GM23338 (cell line): ENCODE results near the gene MALRD1. TPM values are rescaled to one million over a fixed set of nuclear protein-coding genes. Genes with fewer than 3 reads are reported as not detected.

Experiments used
- ATAC-seq: fragments of 200-7000 bp; cut with Tn5 transposase; 3 replicates; pipeline ENCODE4 v1.9.1; 2020
- DNase-seq: peaks from one replicate; pipeline ENCODE4 v3.0.0-alpha.2; 2015; ENCODE audit warnings: low spot score
- H2AFZ ChIP-seq: fragments of 200-600 bp; sonication (generic); 2 replicates; pipeline ENCODE4 v1.8.0; 2016; ENCODE audit warnings: antibody characterized with exemption, mild to moderate bottlenecking, moderate library complexity
- H3F3A ChIP-seq: fragments of 200-600 bp; sonication (generic); replicated peaks from 2 replicates; pipeline ENCODE4 v1.8.0; 2017; ENCODE audit warnings: antibody characterized with exemption, mixed run types, low read depth
- H3K27ac ChIP-seq: fragments of 200-600 bp; sonication (generic); 2 replicates; pipeline ENCODE4 v1.6.1; 2016; ENCODE audit warnings: low read depth
- H3K27me3 ChIP-seq: fragments of 200-600 bp; sonication (generic); 2 replicates; pipeline ENCODE4 v1.8.0; 2016; ENCODE audit warnings: mild to moderate bottlenecking, mixed run types, moderate library complexity; ENCODE audit not compliant: insufficient read depth
- H3K36me3 ChIP-seq: fragments of 200-600 bp; sonication (generic); 2 replicates; pipeline ENCODE4 v1.8.0; 2016; ENCODE audit warnings: mild to moderate bottlenecking; ENCODE audit not compliant: insufficient read depth
- H3K4me1 ChIP-seq: fragments of 200-600 bp; sonication (generic); 2 replicates; pipeline ENCODE4 v1.8.0; 2016; ENCODE audit warnings: mild to moderate bottlenecking, moderate library complexity; ENCODE audit not compliant: insufficient read depth
- H3K4me2 ChIP-seq: fragments of 200-600 bp; sonication (generic); 2 replicates; pipeline ENCODE4 v1.7.1; 2017; ENCODE audit warnings: mixed run types
- H3K4me3 ChIP-seq: fragments of 200-600 bp; sonication (generic); 2 replicates; pipeline ENCODE4 v1.6.1; 2016; ENCODE audit warnings: mixed run types
- H3K79me2 ChIP-seq: fragments of 200-600 bp; sonication (generic); replicated peaks from 2 replicates; pipeline ENCODE4 v1.8.0; 2017; ENCODE audit warnings: mild to moderate bottlenecking; ENCODE audit not compliant: insufficient read depth
- H3K9me2 ChIP-seq: fragments of 200-600 bp; sonication (generic); 2 replicates; pipeline ENCODE4 v1.8.0; 2017; ENCODE audit not compliant: insufficient read depth
- H4K20me1 ChIP-seq: fragments of 200-600 bp; sonication (generic); replicated peaks from 2 replicates; pipeline ENCODE4 v1.8.0; 2017; ENCODE audit warnings: mild to moderate bottlenecking; ENCODE audit not compliant: insufficient read depth
- H3K27ac Mint-ChIP-seq: 2 replicates; pipeline ENCODE4 v1.8.0; 2020; ENCODE audit warnings: inconsistent platforms, mild to moderate bottlenecking, moderate library complexity, mixed read lengths
- H3K27me3 Mint-ChIP-seq: 3 replicates; pipeline ENCODE4 v1.8.0; 2022; ENCODE audit warnings: low read depth, mild to moderate bottlenecking, moderate library complexity, mixed read lengths, inconsistent platforms; ENCODE audit not compliant: insufficient read depth, poor library complexity
- H3K36me3 Mint-ChIP-seq: 3 replicates; pipeline ENCODE4 v1.8.0; 2021; ENCODE audit warnings: low read depth, mild to moderate bottlenecking, inconsistent platforms, moderate library complexity, mixed read lengths
- H3K4me1 Mint-ChIP-seq: 3 replicates; pipeline ENCODE4 v1.8.0; 2020; ENCODE audit warnings: mild to moderate bottlenecking, inconsistent platforms, mixed read lengths
- H3K4me3 Mint-ChIP-seq: 3 replicates; pipeline ENCODE4 v1.8.0; 2021; ENCODE audit warnings: moderate library complexity, mild to moderate bottlenecking, inconsistent platforms, mixed read lengths
- H3K9me3 Mint-ChIP-seq: 3 replicates; pipeline ENCODE4 v1.8.0; 2020; ENCODE audit warnings: moderate library complexity, mild to moderate bottlenecking, inconsistent platforms, mixed read lengths
- CREB1 ChIP-seq: fragments of 250-450 bp; sonication (Bioruptor Pico); IDR thresholded peaks from 2 replicates; pipeline ENCODE4 v1.5.0; 2020; ENCODE audit warnings: low read depth, mild to moderate bottlenecking, moderate library complexity
- CTCF ChIP-seq, 2 experiments: fragments of 200-600 bp in 1 of 2; sonication (generic) in 1 of 2; conservative IDR thresholded peaks; 2 replicates each; pipeline versions ENCODE4 v1.5.1 to v1.6.1; 2016 to 2017; ENCODE audit warnings: antibody characterized with exemption in 2 of 2, low read depth in 2 of 2, mild to moderate bottlenecking in 2 of 2, moderate library complexity in 1 of 2
- ETS1 ChIP-seq: IDR thresholded peaks from 2 replicates; pipeline ENCODE4 v1.6.1; 2016; ENCODE audit warnings: antibody characterized with exemption
- EZH2 ChIP-seq: fragments of 200-600 bp; sonication (generic); IDR thresholded peaks from one replicate; pipeline ENCODE4 v1.8.0; 2017; ENCODE audit warnings: antibody characterized with exemption, mild to moderate bottlenecking, low read depth; ENCODE audit not compliant: unreplicated experiment
- EZH2phosphoT487 ChIP-seq: fragments of 200-600 bp; sonication (generic); IDR thresholded peaks from one replicate; pipeline ENCODE4 v1.8.1; 2018; ENCODE audit warnings: antibody characterized with exemption; ENCODE audit not compliant: unreplicated experiment
- JUNB ChIP-seq: IDR thresholded peaks from one replicate; pipeline ENCODE4 v1.6.1; 2016; ENCODE audit warnings: antibody characterized with exemption; ENCODE audit not compliant: unreplicated experiment
- NANOG ChIP-seq: IDR thresholded peaks from 2 replicates; pipeline ENCODE4 v1.6.1; 2016; ENCODE audit warnings: antibody characterized with exemption, borderline replicate concordance
- REST ChIP-seq: IDR thresholded peaks from one replicate; pipeline ENCODE4 v1.6.1; 2018; ENCODE audit warnings: antibody characterized with exemption; ENCODE audit not compliant: unreplicated experiment
- STAT1 ChIP-seq: IDR thresholded peaks from one replicate; pipeline ENCODE4 v1.6.1; 2016; ENCODE audit warnings: antibody characterized with exemption; ENCODE audit not compliant: unreplicated experiment
- ZNF114 ChIP-seq: fragments of 250-450 bp; sonication (Bioruptor Pico); IDR thresholded peaks from 2 replicates; pipeline ENCODE4 v1.5.0; 2020; ENCODE audit warnings: mild to moderate bottlenecking, moderate library complexity
- ZNF331 ChIP-seq: fragments of 250-450 bp; sonication (Bioruptor Pico); IDR thresholded peaks from 2 replicates; pipeline ENCODE4 v1.5.0; 2020; ENCODE audit warnings: low read depth, mild to moderate bottlenecking, moderate library complexity
- polyA plus RNA-seq: library from polyadenylated mRNA; unstranded; fragments of >200 nt; fragmentation: Nextera tagmentation; extraction: Ambion mirVana; gene quantifications from 2 replicates; pipeline ENCODE4 v1.2.1, GENCODE V29; 2016
- total RNA-seq: library from RNA; depleted of rRNA; stranded (reverse); fragments of >200 nt; shearing (Covaris generic); gene quantifications from 2 replicates; pipeline ENCODE4 v1.2.3, GENCODE V29; 2014

MALRD1 gene
- total and polyA plus RNA-seq, 2 experiments from 2014 or later, result 0.42 to 1.9 TPM

GRCh38 chr10:19014034-19014433 lies 34.6 kb upstream of the MALRD1 start:
- no peak for DNase-seq
- no peaks in the 10 kb centered on the region; the same call in 2 of the 3 replicates for H3K4me1 Mint-ChIP-seq
- 0 out of 2 replicates have a peak, but pooled peaks cover 2% of the 10 kb centered on the region for H3K9me2 ChIP-seq
- H3K36me3 Mint-ChIP-seq, result no peaks in the 10 kb centered on the region
- TF ChIP-seq EZH2phosphoT487, result no peak
- peaks cover 12% of the 10 kb centered on the region; the same call in 2 of the 3 replicates for H3K9me3 Mint-ChIP-seq
- H4K20me1 ChIP-seq, result no peaks in the 10 kb centered on the region
- H2AFZ ChIP-seq, result no peak overlapping the region
- no peak overlapping the region for H3K27ac ChIP-seq
- H3K36me3 ChIP-seq, result no peaks in the 10 kb centered on the region
- H3K27me3 ChIP-seq, result no peaks in the 10 kb centered on the region
- no peaks in the 10 kb centered on the region for H3K79me2 ChIP-seq
- no peaks in the 10 kb centered on the region for H3F3A ChIP-seq
- no peak overlapping the region for H3K27ac Mint-ChIP-seq
- H3K4me2 ChIP-seq, result no peak overlapping the region
- no peak for ATAC-seq
- no peaks in the 10 kb centered on the region for H3K4me1 ChIP-seq
- H3K4me3 Mint-ChIP-seq, result no peak overlapping the region
- no peaks in the 10 kb centered on the region for H3K27me3 Mint-ChIP-seq
- H3K4me3 ChIP-seq, result no peak overlapping the region

GRCh38 chr10:19014498-19014897 lies 34.1 kb upstream of the MALRD1 start:
- H3K27ac ChIP-seq, result no peak overlapping the region
- no peak overlapping the region for H3K4me3 ChIP-seq
- no peak for DNase-seq
- H3F3A ChIP-seq, result no peaks in the 10 kb centered on the region
- H3K4me2 ChIP-seq, result no peak overlapping the region
- H3K36me3 ChIP-seq, result no peaks in the 10 kb centered on the region
- H3K27ac Mint-ChIP-seq, result no peak overlapping the region
- H2AFZ ChIP-seq, result no peak overlapping the region
- ATAC-seq, result no peak
- H3K36me3 Mint-ChIP-seq, result no peaks in the 10 kb centered on the region
- H3K79me2 ChIP-seq, result no peaks in the 10 kb centered on the region
- no peak overlapping the region for H3K4me3 Mint-ChIP-seq
- no peaks in the 10 kb centered on the region for H4K20me1 ChIP-seq
- no peaks in the 10 kb centered on the region for H3K27me3 Mint-ChIP-seq
- H3K27me3 ChIP-seq, result no peaks in the 10 kb centered on the region
- H3K9me2 ChIP-seq, result no peaks in the 10 kb centered on the region
- H3K4me1 ChIP-seq, result no peaks in the 10 kb centered on the region
- H3K4me1 Mint-ChIP-seq, result no peaks in the 10 kb centered on the region
- H3K9me3 Mint-ChIP-seq, result peaks cover 12% of the 10 kb centered on the region; the same call in 2 of the 3 replicates
- TF ChIP-seq ZNF114 (CRISPR knock-in tag) (no peak), REST (no peak), CTCF (conservative IDR thresholded peaks at IDR 0.05; ENCODE audit: low read depth in 2 of 2) (no peak), STAT1 (no peak), ETS1 (no peak), CREB1 (CRISPR knock-in tag) (no peak), EZH2 (no peak), NANOG (no peak), ZNF331 (CRISPR knock-in tag) (no peak), EZH2phosphoT487 (no peak), JUNB (no peak)
